GM18526 (cell line): Measurements from ENCODE around the gene REEP6.

Experiments
- POLR2A ChIP-seq: IDR thresholded peaks from 3 replicates; pipeline ENCODE4 v1.6.1; 2011; ENCODE audit not compliant: insufficient read length; ENCODE audit errors: extremely low read depth

REEP6 gene

DNA sequence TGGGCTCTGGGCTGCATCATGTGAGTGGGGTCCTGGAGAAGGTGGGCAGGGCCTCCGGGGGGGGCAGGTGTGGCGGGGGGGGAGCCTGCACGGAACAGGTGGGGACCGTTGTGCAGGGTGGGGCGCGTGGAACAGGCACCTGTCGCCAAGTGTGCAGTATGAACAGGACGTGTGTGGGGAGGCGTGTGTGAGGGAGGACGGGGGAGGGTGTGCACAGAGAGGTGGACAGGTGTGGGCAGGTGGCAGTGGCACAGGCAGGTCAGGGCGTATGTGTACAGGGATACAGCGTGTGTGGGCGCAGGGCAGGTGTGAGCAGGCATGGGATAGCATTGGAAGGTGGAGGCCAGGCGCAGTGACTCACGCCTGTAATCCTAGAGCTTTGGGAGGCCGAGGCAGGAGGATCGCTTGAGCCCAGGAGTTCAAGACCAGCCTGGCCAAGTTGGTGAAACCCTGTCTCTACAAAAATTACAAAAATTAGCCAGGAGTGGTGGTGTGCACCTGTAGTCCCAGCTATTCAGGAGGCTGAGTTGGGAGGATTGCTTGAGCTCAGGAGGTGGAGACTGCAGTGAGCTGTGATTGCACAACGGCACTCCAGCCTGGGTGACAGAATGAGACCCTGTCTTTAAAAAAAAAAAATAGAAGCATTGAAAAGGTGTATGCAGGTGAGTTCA, 36.1 kb downstream of the REEP6 start:
- no peak for TF ChIP-seq POLR2A

DNA sequence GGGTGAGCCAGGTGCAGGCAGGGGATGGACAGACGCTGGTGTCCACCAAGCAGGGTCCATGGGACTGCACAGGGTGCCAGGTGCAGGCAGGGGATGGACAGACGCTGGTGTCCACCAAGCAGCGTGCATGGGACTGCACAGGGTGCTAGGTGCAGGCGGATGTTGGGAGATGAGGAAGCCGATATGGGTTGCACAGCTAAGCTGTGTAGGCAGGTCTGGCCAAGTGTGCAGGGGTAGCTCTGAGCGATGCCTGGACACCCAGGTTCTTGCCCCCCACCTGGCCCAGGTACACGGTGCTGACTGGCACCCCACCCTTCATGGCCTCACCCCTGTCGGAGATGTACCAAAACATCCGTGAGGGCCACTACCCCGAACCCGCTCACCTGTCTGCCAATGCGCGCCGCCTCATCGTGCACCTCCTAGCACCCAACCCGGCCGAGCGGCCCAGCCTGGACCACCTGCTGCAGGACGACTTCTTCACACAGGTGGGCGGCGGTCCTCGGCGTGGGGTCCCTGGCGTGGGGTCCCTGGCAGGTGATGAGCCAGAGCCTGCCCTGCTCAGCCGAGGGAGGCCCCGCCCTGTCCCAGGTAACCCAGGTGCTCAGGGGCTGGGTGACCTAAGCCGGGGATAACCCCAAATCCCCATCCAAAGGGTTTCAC, 36.8 kb downstream of the REEP6 start:
- TF ChIP-seq POLR2A = no peak

DNA sequence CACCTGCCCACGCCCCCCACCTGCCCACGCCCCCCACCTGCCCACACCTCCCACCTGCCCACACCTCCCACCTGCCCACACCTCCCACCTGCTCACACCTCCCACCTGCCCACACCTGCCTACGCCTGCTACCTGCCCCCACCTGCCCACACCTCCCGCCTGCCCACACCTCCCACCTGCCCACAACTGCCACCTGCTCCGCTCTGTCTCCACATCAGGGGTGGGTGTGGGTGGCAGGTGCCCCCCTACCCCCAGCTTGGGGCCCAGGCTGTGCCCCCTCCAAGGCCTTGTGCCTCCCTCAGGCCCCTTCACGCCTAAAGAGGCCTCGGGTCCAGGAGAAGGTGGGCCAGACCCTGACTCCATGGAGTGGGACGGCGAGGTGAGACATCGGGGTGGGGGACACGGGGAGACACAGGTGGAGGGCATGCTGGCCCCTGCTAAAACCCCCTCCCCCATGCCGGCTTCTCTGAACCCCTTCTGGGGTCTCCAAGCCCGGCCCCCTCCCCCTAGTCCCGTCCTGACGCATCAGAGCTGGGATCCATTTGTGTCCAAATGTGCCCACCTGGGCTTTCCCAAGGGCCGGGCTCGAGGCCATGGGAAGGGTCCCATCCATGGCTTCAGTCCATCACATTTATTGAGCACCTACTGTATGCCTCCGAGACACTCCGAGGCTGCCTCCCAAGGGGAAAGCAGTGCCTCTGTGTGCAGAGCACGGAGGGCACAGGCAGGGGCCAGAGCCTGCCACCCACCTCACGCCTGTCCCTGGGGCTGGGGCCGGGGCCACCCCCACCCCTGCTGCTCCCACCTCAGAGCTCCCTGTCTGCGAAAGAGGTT, 37.8 kb downstream of the REEP6 start:
- no peak for TF ChIP-seq POLR2A

DNA sequence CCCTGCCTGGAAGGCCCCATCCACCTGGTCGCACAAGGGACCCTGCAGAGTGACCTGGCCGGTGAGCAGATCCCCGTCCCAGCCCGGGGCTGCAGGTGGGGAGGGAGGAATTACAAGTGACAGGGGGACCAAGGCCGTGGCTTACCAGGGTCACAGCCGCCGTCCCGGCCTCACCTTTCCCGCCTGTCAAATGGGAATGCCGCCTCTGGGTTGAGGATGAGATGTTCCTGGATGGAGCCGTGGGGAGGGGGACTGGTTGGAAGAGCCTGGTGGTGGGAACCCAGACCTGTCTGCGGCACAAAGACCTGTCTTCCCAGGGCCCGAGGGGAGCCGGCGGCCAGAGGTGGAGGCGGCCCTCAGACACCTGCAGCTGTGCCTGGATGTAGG, 38.4 kb downstream of the REEP6 start:
- TF ChIP-seq POLR2A = no peak

DNA sequence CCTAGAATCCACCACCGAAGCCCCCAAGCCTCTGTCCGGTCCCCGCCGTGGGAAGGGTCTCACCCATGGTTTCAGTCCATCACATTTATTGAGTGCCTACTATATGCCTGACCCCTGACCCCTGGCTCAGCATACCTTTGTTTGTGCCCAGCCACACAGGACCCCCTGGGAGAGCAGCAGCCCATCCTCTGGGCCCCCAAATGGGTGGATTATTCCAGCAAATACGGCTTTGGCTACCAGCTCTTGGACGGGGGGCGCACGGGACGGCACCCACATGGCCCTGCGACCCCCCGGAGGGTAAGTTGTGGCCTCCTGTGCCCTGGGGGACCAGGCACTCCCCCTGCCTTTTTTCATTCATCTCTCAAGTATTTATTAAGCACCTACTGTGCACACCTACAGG, 40.6 kb downstream of the REEP6 start:
- TF ChIP-seq POLR2A = no peak

DNA sequence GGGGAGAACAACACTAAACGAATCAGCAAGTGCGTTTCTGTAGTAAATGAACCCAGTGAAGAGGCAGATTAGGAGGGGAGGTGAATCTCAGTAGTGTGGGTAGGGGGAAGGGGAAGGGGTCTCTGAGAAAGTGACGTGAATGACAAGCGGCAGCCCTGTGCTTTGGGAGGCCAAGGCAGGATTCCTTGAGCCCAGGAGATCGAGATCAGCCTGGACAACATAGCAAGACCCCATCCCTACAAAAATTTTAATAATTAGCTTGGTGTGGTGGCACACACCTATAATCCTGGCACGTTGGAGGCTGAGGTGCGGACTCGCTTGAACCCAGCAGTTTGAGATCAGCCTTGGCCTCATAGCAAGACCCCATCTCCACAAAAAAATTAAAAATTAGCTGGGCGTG, 41.0 kb downstream of the REEP6 start:
- no peak for TF ChIP-seq POLR2A

DNA sequence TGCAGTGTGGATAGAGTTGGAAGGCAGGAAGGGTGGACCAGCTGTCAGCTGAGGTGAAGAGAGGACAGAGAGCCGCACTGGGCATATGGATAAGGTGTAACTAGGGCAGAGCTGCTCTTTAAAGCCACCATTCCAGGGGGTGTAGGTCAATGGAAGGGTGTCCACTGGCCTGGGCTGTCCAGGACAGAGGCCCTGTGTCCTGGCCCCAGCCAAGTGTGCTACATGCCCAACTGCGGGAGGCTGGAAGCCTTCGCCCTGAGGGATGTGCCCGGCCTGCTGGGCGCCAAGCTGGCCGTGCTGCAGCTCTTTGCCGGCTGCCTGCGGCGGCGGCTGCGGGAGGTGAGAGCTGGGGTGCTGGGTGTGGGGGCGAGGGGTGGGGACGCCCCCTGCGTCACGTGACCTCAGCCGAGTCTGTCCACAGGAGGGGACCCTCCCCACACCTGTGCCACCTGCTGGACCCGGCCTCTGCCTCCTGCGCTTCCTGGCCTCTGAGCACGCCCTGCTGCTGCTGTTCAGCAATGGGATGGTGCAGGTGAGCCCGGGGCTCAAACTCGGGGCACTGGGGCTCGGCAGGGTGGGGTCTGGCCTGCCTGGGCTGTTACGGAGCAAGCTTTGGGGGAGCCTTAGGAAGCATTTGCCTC, 42.6 kb downstream of the REEP6 start:
- no peak for TF ChIP-seq POLR2A

DNA sequence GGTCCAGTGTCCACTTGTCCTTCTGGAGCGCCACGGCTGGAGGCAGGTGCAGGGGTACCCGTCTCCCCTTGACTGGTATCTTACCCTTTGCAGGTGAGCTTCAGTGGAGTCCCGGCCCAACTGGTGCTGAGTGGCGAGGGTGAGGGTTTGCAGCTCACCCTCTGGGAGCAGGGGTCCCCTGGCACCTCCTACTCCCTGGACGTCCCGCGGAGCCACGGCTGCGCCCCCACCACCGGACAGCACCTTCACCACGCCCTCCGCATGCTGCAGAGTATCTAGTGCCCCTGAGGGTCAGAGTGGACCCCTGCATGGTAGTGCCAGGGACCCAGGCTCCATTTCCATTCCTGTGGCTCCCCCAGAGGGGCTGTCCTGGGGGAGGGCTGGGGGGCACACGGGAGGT, 44.0 kb downstream of the REEP6 start:
- TF ChIP-seq POLR2A = no peak

DNA sequence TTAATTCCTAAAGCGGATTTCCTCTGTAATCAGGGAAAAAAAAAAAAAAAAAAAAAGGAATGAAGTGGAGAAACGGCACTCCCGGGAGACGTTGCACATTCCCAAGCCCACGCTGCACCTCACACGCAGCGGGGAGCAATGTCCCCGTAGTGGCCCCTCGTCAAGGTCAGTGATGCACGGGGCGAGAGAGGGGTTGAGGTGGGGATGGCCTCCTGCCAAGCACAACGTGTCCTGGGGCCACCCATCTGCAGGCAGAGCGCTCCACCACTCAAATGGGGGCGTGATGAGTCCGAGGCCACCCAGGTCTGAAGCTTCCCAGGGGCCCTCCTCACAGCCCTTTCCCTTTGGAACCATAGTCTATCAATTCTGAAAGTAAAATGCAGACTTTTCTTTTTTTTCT, 48.0 kb downstream of the REEP6 start:
- no peak for TF ChIP-seq POLR2A

DNA sequence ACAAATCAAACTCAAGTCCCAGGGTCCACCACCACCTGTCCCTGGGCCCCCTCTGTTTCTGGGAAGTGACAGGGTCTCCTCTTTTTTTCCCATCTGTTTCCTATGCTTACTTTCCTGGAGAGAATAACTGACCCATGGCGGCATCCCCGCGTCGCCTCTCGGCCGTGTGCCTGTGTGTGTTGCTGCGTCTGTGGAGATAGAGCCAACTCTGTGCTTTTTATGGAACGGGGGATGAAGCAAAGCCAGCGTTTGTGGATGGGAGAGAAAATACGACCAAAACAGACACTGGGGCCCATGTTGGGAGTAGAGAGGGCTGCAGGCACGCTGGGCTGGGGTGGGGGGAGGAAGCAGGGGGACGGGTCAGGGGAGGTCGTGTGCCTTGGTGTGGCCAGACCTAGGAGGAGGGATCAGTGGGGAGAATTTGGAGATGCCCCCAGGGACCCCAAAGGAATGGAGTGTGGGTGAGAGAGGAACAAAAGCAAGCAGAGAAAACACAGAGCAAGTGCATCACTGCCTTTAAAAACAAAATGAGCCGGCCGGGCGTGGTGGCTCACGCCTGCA, 49.5 kb downstream of the REEP6 start:
- TF ChIP-seq POLR2A = no peak
